Karpas-422 (cell line): ENCODE results near the gene RALY. TPM values are rescaled to one million over a fixed set of nuclear protein-coding genes. Genes with fewer than 3 reads are reported as not detected.

Experiments
- DNase-seq: peaks from one replicate; pipeline ENCODE4 v3.0.0-alpha.2; 2015
- H2AFZ ChIP-seq: fragments of 200-600 bp; sonication (generic); 2 replicates; pipeline ENCODE4 v1.6.1; 2014; ENCODE audit warnings: antibody characterized with exemption, low read length, mixed read lengths
- H3K27ac ChIP-seq: fragments of 200-600 bp; sonication (generic); 2 replicates; pipeline ENCODE4 v1.5.1; 2014; ENCODE audit warnings: mild to moderate bottlenecking, low read length, moderate library complexity
- H3K27me3 ChIP-seq: fragments of 200-600 bp; sonication (generic); 2 replicates; pipeline ENCODE4 v1.6.1; 2014; ENCODE audit warnings: low read length, mixed read lengths
- H3K36me3 ChIP-seq: fragments of 200-600 bp; sonication (generic); 2 replicates; pipeline ENCODE4 v1.6.1; 2014; ENCODE audit warnings: low read length, mixed read lengths; ENCODE audit not compliant: insufficient read depth
- H3K4me1 ChIP-seq: fragments of 200-600 bp; sonication (generic); 2 replicates; pipeline ENCODE4 v1.6.1; 2014; ENCODE audit warnings: mild to moderate bottlenecking, low read length, mixed read lengths
- H3K4me2 ChIP-seq: fragments of 200-600 bp; sonication (generic); 2 replicates; pipeline ENCODE4 v1.6.1; 2014; ENCODE audit warnings: low read length, low read depth, mild to moderate bottlenecking; ENCODE audit not compliant: poor library complexity, severe bottlenecking
- H3K4me3 ChIP-seq: fragments of 200-600 bp; sonication (generic); 2 replicates; pipeline ENCODE4 v1.5.1; 2014; ENCODE audit warnings: mild to moderate bottlenecking, antibody characterized with exemption, low read length, mixed read lengths
- H3K79me2 ChIP-seq: fragments of 200-600 bp; sonication (generic); 2 replicates; pipeline ENCODE4 v1.6.1; 2014; ENCODE audit warnings: mild to moderate bottlenecking, low read length, mixed read lengths
- H3K9ac ChIP-seq: fragments of 200-600 bp; sonication (generic); 2 replicates; pipeline ENCODE4 v1.6.0; 2014; ENCODE audit warnings: low read length
- H3K9me2 ChIP-seq: fragments of 200-600 bp; sonication (generic), shearing (Covaris generic); replicated peaks from 2 replicates; pipeline ENCODE4 v1.6.0; 2014; ENCODE audit warnings: mild to moderate bottlenecking, low read length, moderate library complexity; ENCODE audit not compliant: insufficient read depth
- H3K9me3 ChIP-seq: fragments of 300-700, 200-600 bp; sonication (generic); 2 replicates; pipeline ENCODE4 v1.6.1; 2014; ENCODE audit warnings: low read length, mixed read lengths
- H4K20me1 ChIP-seq: fragments of 200-600 bp; sonication (generic); 2 replicates; pipeline ENCODE4 v1.6.1; 2014; ENCODE audit warnings: mild to moderate bottlenecking, antibody characterized with exemption, low read length, low read depth; ENCODE audit not compliant: insufficient read depth
- total RNA-seq: library from RNA; depleted of rRNA; stranded (reverse); fragments of >200 nt; shearing (Covaris generic); gene quantifications from 2 replicates; pipeline ENCODE4 v1.2.3, GENCODE V29; 2014; ENCODE audit warnings: low replicate concordance

Gene RALY
- total RNA-seq, 1 experiment from 2014 or later = 78.8 TPM

- H3K4me2 ChIP-seq = no peak overlapping the region
- no peak overlapping the region for H3K27ac ChIP-seq
- H3K4me1 ChIP-seq = peaks cover 6% of the 10 kb centered on the region; the same call in 1 of the 2 replicates
- H3K9me3 ChIP-seq = no peaks in the 10 kb centered on the region
- no peaks in the 10 kb centered on the region for H3K36me3 ChIP-seq
- H3K27me3 ChIP-seq = no peaks in the 10 kb centered on the region
- H4K20me1 ChIP-seq = peaks cover 27% of the 10 kb centered on the region
- no peak overlapping the region for H3K9ac ChIP-seq
- H2AFZ ChIP-seq = no peak overlapping the region
- DNase-seq = no peak
- no peak overlapping the region for H3K4me3 ChIP-seq
- no peaks in the 10 kb centered on the region for H3K9me2 ChIP-seq
- H3K79me2 ChIP-seq = peaks cover 59% of the 10 kb centered on the region
These were observed 79.1 kb downstream of the RALY start for GRCh38 chr20:34072778-34073177.

GRCh38 chr20:34074101-34074760 lies 80.5 kb downstream of the RALY start:
- DNase-seq = no peak
- Histone ChIP-seq H3K9ac (no peak overlapping the region), H3K4me2 (no peak overlapping the region), H3K4me3 (no peak overlapping the region), H3K27me3 (no peaks in the 10 kb centered on the region), H3K79me2 (peaks cover 46% of the 10 kb centered on the region), H3K9me3 (no peaks in the 10 kb centered on the region), H3K27ac (no peak overlapping the region), H3K4me1 (peaks cover 3% of the 10 kb centered on the region; the same call in 1 of the 2 replicates), H2AFZ (no peak overlapping the region), H3K36me3 (no peaks in the 10 kb centered on the region), H4K20me1 (peaks cover 18% of the 10 kb centered on the region), H3K9me2 (no peaks in the 10 kb centered on the region)

GRCh38 chr20:34075647-34076046 lies 81.9 kb downstream of the RALY start:
- Histone ChIP-seq H3K9me2 (no peaks in the 10 kb centered on the region), H3K4me3 (no peak overlapping the region), H4K20me1 (peaks cover 12% of the 10 kb centered on the region), H3K27me3 (no peaks in the 10 kb centered on the region), H3K36me3 (no peaks in the 10 kb centered on the region), H3K27ac (no peak overlapping the region), H2AFZ (no peak overlapping the region), H3K9me3 (no peaks in the 10 kb centered on the region), H3K4me2 (no peak overlapping the region), H3K9ac (no peak overlapping the region), H3K79me2 (peaks cover 31% of the 10 kb centered on the region), H3K4me1 (peaks cover 3% of the 10 kb centered on the region; the same call in 1 of the 2 replicates)
- no peak for DNase-seq

GRCh38 chr20:34076952-34077351 lies 83.2 kb downstream of the RALY start:
- Histone ChIP-seq H3K4me2 (no peak overlapping the region), H4K20me1 (peaks cover 12% of the 10 kb centered on the region), H3K9me3 (no peaks in the 10 kb centered on the region), H3K36me3 (no peaks in the 10 kb centered on the region), H3K9ac (no peak overlapping the region), H3K9me2 (no peaks in the 10 kb centered on the region), H2AFZ (no peak overlapping the region), H3K27ac (no peak overlapping the region), H3K4me3 (no peak overlapping the region), H3K4me1 (peaks cover 3% of the 10 kb centered on the region; the same call in 1 of the 2 replicates), H3K79me2 (peaks cover 22% of the 10 kb centered on the region), H3K27me3 (no peaks in the 10 kb centered on the region)
- DNase-seq = no peak

GRCh38 chr20:34078540-34078939 lies 84.8 kb downstream of the RALY start:
- H3K36me3 ChIP-seq = no peaks in the 10 kb centered on the region
- H3K4me2 ChIP-seq = no peak overlapping the region

GRCh38 chr20:34079818-34080217 lies 86.1 kb downstream of the RALY start:
- Histone ChIP-seq H3K79me2 (0 out of 2 replicates have a peak, but pooled peaks cover 3% of the 10 kb centered on the region), H3K36me3 (no peaks in the 10 kb centered on the region), H3K4me2 (no peak overlapping the region), H3K4me3 (no peak overlapping the region), H3K27me3 (no peaks in the 10 kb centered on the region), H3K9ac (no peak overlapping the region), H3K4me1 (peaks cover 18% of the 10 kb centered on the region), H3K9me3 (no peaks in the 10 kb centered on the region), H3K27ac (no peak overlapping the region), H4K20me1 (peaks cover 18% of the 10 kb centered on the region), H2AFZ (no peak overlapping the region), H3K9me2 (no peaks in the 10 kb centered on the region)
- DNase-seq = no peak

More at GRCh38 chr20:34078540-34078939, 84.8 kb downstream of the RALY start:
- H3K4me1 ChIP-seq = peaks cover 9% of the 10 kb centered on the region
- no peaks in the 10 kb centered on the region for H3K27me3 ChIP-seq
- H3K9ac ChIP-seq = no peak overlapping the region
- peaks cover 12% of the 10 kb centered on the region for H4K20me1 ChIP-seq
- peaks cover 7% of the 10 kb centered on the region for H3K79me2 ChIP-seq
- no peaks in the 10 kb centered on the region for H3K9me2 ChIP-seq
- DNase-seq = no peak
- no peak overlapping the region for H3K4me3 ChIP-seq
- H3K27ac ChIP-seq = no peak overlapping the region
- H2AFZ ChIP-seq = no peak overlapping the region
- H3K9me3 ChIP-seq = no peaks in the 10 kb centered on the region

GRCh38 chr20:34082232-34082887 lies 88.6 kb downstream of the RALY start:
- H3K36me3 ChIP-seq = no peaks in the 10 kb centered on the region
- H4K20me1 ChIP-seq = peaks cover 11% of the 10 kb centered on the region; the same call in 1 of the 2 replicates
- no peak for DNase-seq
- no peak overlapping the region for H3K4me3 ChIP-seq
- no peak overlapping the region for H3K27ac ChIP-seq
- no peaks in the 10 kb centered on the region for H3K27me3 ChIP-seq
- H2AFZ ChIP-seq = no peak overlapping the region
- no peaks in the 10 kb centered on the region for H3K9me2 ChIP-seq
- no peaks in the 10 kb centered on the region for H3K9me3 ChIP-seq
- no peak overlapping the region for H3K9ac ChIP-seq
- H3K4me2 ChIP-seq = no peak overlapping the region
- peaks cover 19% of the 10 kb centered on the region for H3K4me1 ChIP-seq
- no peaks in the 10 kb centered on the region for H3K79me2 ChIP-seq

GRCh38 chr20:34083137-34083536 lies 89.4 kb downstream of the RALY start:
- H3K4me3 ChIP-seq = no peak overlapping the region
- H3K9ac ChIP-seq = no peak overlapping the region
- H3K27ac ChIP-seq = no peak overlapping the region
- H2AFZ ChIP-seq = no peak overlapping the region
- H3K27me3 ChIP-seq = no peaks in the 10 kb centered on the region
- H4K20me1 ChIP-seq = peaks cover 11% of the 10 kb centered on the region; the same call in 1 of the 2 replicates
- H3K79me2 ChIP-seq = peaks cover 1% of the 10 kb centered on the region
- peaks cover 5% of the 10 kb centered on the region; the same call in 1 of the 2 replicates for H3K36me3 ChIP-seq
- no peak overlapping the region for H3K4me2 ChIP-seq
- no peaks in the 10 kb centered on the region for H3K9me3 ChIP-seq
- DNase-seq = no peak
- H3K9me2 ChIP-seq = no peaks in the 10 kb centered on the region
- H3K4me1 ChIP-seq = peaks cover 19% of the 10 kb centered on the region
